Stimulated activated CD8-positive, alpha-beta memory T cell treated with anti-CD3 and anti-CD28 coated beads, Interleukin-15, amount 100 ng/mL, for 1 hour (primary cell): ENCODE measurements around the gene RAF1.
"Not testable (repeated sequence)": the region's sequence is repeated elsewhere in the genome, so short reads cannot be mapped to it uniquely, and the experiment has no call there.

ENCODE experiments used
- DNase-seq: peaks from one replicate; pipeline ENCODE4 v3.0.0-alpha.2; 2020; ENCODE audit warnings: low read depth

RAF1 gene

DNA sequence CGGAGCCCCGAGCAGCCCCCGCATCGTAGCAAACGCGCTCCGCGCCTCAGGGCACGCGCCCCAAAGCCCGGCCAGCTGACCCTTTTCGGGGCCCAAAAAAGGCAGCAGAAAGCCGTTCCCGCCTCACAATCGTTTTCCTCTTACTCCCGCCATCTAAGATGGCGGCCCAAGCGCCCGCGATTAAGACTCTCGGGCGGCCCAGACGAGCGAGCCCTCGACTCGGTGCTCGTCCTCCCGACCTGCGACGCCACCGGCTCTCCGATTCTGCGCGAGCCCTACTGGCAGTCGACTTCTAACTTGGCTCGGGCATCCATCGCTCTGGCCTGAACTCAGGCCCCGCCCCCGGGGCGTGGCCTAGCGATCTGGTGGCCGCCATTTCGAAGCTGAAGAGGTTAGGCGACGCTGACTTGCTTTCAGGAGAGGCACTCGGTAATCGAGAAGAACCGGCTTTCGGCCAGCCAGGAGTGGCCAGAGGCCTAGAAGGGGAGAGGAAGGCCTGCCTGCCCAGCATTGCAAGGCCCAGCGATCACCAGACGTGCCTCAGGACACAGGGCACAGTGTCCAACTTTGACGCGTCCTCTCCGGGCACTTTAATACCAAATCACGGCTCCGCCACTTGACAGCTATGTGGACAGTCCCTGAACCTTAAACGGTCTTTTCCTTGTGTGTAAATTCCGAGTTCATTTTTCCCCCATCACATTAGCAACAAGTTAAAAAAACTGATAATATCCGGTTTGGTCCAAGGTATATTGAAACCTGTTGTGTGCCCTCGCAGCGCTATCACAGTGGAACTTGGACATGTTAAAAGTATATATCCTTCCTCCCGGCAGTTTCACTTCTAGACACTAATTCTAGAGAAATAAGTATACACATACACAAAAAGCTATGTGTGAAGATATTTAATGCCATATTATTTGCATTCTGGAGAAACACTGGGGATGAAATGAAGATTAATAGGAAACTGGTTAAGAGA, at the start of gene RAF1:
Gene RAF1 (minus strand): TSS at position 182 of the 973 bp plus-strand sequence. CDS start 45,396 bp downstream, outside the sequence.
- peak; percentile 93 for DNase-seq

DNA sequence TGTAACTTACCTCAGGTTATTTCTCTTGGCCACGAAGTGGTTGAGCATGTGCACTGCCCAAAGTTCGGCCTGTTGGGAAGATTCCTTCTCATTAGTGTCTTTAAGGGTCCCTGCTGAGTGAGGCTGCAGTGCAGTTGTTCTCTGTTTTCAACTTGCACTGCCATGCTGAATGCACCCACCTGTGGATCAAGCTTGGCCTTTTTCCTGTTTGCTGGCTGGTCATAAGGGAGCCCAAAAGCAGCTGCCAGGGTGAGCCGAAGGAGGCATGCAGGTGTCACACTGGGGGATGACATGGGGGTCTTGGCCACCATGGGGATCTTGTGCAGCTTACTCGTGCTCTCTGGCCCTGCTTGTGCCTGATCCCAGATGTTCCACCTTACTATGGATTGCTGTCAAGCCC, 46.1 kb upstream of the RAF1 start:
- no peak for DNase-seq

- DNase-seq = no peak
Observed at GRCh38 chr3:12709334-12709733, 45.4 kb upstream of the RAF1 start.

DNA sequence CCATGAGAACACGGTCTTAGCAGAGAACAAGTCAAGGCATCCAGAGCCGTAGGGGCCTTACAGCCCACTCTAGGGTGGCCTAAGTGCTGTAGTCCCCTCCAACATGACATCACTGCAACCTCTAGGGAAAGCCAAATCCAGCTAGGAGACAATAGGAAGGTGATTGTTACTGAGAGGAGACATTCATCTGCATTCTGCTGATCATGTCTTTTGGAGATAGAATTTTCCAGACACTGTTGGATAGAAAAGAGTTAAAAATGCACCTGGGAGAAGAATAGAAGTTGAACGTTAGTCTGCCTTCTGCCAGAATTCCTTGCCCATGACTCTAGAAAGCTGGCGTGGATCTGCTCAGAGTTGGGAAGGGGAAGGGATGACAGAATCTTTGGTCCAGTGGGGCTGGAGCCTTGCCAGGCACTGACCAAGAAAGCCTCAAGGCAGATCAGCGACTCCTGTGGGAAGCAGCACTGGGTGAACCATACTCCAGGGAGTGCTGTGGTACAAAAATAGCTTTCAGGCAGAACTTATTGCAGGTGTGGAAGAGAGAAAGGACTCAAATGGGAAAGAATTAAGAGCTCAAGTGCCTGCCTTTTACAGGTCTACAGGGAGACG, 44.8 kb upstream of the RAF1 start:
- no peak for DNase-seq

GRCh38 chr3:12707449-12707848, 43.5 kb upstream of the RAF1 start:
- DNase-seq = no peak

- DNase-seq = peak; percentile 37
Observed at GRCh38 chr3:12706504-12707253, 42.8 kb upstream of the RAF1 start.

DNA sequence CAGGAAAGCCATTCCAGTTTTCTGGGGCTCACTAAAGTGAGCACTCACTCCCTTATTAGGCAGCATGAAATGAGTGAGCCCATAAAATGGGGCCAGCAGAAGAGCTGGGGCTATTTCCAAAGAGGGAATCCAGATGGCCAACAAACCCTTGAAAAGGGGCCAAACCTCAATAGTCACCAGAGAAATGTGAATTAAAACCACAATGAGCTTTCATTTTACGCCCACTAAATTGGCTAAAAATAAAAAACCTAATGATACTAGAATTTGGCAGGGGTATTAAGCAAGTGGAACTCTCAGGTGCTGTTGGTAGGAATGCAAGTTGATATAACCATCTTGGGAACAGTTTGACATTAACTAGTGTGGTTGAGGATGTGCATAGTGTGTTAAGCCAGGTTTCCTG, 42.1 kb upstream of the RAF1 start:
- no peak for DNase-seq

GRCh38 chr3:12705374-12705926, 41.5 kb upstream of the RAF1 start:
- DNase-seq = no peak

- no peak for DNase-seq
Observed at GRCh38 chr3:12702501-12702900, 38.6 kb upstream of the RAF1 start.

GRCh38 chr3:12701601-12702000, 37.7 kb upstream of the RAF1 start:
- not testable (repeated sequence) for DNase-seq

DNA sequence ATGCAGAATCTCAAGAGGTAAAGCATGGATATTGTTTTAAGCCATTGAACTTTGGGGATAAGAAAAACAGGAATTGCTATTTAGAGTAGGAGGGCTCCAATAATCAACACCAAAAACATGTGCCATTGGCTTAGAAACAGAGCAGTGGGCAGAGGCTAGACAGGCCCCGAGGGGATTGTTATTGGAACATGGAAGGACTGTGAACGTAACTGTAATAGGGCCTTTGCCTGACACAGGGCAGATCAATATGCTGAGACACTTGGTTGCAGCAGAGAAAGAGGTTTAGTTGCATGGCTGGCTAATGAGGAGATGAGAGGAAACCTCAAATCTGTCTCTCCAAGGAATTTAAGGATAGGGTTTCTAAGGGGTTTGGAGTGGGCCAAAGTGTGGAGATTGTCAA, 36.9 kb upstream of the RAF1 start:
- DNase-seq = no peak

- DNase-seq = no peak
Observed at GRCh38 chr3:12695916-12696315, 32.0 kb upstream of the RAF1 start.

GRCh38 chr3:12695112-12695511, 31.2 kb upstream of the RAF1 start:
- DNase-seq = no peak

DNA sequence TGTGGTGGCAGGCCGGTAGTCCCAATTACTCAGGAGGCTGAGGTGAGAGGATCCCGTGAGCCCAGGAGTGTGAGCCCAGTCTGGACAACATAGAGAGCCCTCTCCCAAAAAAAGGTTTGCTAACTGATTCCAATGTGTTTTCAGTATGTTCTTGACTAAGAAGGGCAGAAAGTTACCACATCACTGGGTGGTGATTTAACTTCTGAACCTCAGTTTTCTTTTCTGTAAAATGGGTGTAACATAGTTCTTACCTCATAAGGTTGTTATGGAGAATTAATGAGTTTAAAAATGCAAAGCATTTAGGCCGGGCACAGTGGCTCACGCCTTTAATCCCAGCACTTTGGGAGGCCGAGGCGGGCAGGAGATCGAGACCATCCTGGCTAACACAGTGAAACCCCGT, 28.5 kb upstream of the RAF1 start:
- no peak for DNase-seq

DNA sequence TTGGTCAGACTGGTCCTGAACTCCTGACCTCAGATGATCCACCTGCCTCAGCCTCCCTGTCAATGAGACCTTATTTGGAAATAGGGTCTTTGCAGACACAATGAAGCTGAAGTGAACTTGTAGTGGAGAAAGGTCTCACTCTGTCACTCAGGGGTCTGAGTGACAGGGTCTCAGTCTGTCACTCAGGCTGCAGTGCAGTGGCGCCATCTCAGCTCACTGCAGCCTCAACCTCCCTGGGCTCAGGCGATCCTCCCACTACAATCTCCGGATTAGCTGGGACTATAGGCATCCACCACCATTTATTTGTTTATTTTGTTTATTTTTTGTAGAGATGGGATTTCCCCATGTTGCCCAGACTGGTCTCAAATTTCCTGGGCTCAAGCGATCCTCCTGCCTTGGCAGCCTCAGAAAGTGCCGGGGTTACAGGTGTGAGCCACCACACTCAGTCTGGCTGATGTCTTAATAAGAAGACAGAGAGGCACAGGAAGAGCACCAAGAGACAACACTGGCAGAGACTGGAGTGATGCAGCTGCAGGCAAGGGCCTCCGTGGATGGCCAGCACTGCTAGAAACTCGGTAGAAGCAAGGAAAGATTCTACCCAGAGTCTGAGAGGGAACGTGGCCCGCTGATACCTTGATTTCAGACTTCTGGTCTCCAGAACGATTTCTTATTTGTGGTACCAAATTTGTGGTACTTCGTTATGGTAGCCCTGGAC, 26.2 kb upstream of the RAF1 start:
- DNase-seq = no peak

DNA sequence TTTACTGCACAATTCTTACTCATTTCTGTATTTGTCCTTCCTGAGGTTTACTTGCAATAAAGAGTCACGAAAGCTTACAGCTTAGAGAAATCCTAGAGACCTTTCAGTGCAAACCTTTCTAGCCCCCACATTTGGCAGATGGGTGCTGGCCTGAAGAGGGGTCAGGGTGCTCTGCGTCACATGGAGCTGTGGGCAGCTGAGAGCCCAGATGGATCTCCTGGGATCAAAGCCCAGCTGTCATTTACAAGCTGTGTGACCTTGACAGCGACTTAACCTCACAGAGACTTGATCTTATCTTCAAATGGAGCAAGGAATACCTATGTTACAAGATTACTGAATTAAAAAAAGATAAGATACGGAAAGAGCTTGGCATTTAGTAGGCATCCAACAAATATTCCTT, 24.0 kb upstream of the RAF1 start:
- DNase-seq = no peak

- DNase-seq = no peak
Observed at GRCh38 chr3:12686096-12686495, 22.2 kb upstream of the RAF1 start.

- no peak for DNase-seq
Observed at GRCh38 chr3:12681943-12682390, 18.1 kb upstream of the RAF1 start.

GRCh38 chr3:12681089-12681942, 17.4 kb upstream of the RAF1 start:
- DNase-seq = no peak

- no peak for DNase-seq
Observed at GRCh38 chr3:12679468-12679867, 15.6 kb upstream of the RAF1 start.

- no peak for DNase-seq
Observed at GRCh38 chr3:12677616-12678015, 13.7 kb upstream of the RAF1 start.
